SH-SY5Y (cell line): ENCODE results near the gene TTC38.
A peak's percentile ranks its signal among the peaks of the same experiment; 100 is the strongest.

ENCODE experiments used
- GATA2 ChIP-seq: IDR thresholded peaks from 2 replicates; pipeline ENCODE4 v1.6.1; 2011; ENCODE audit warnings: mild to moderate bottlenecking, low read depth, low read length
- GATA3 ChIP-seq: IDR thresholded peaks from 2 replicates; pipeline ENCODE4 v1.6.1; 2011; ENCODE audit warnings: low read depth, mild to moderate bottlenecking, low read length, moderate library complexity

- peak; percentile 92 for TF ChIP-seq GATA2
- peak; percentile 73 for TF ChIP-seq GATA3
Measured at GRCh38 chr22:46229701-46230100, 38.1 kb upstream of the TTC38 start.
